Vagina (tissue), 2 donors: ENCODE measurements around the gene SMCHD1. TPM values are rescaled to one million over a fixed set of nuclear protein-coding genes. Genes with fewer than 3 reads are reported as not detected.
"Not testable (repeated sequence)": the region's sequence is repeated elsewhere in the genome, so short reads cannot be mapped to it uniquely, and the experiment has no call there.

ENCODE experiments used
- DNase-seq, 2 donors: peaks; one replicate each; pipeline ENCODE4 v3.0.0-alpha.2; 2017; ENCODE audit errors: extremely low spot score in 2 of 2
- H3K27ac ChIP-seq: fragments of 200-600 bp; sonication (generic); one replicate; pipeline ENCODE4 v1.5.1; 2019
- H3K27me3 ChIP-seq: fragments of 200-600 bp; sonication (generic); one replicate; pipeline ENCODE4 v1.5.1; 2019
- H3K36me3 ChIP-seq, 2 donors: fragments of 200-600 bp; sonication (generic); one replicate each; pipeline ENCODE4 v1.5.1; 2017 to 2019
- H3K4me1 ChIP-seq: fragments of 200-600 bp; sonication (generic); one replicate; pipeline ENCODE4 v1.5.1; 2019
- H3K4me3 ChIP-seq, 2 donors: fragments of 200-600 bp; sonication (generic); 1 replicate in 1 of 2; 2 replicates in 1 of 2; pipeline ENCODE4 v1.5.1; 2016 to 2019
- H3K9me3 ChIP-seq: fragments of 200-600 bp; sonication (generic); one replicate; pipeline ENCODE4 v1.5.1; 2019
- POLR2A ChIP-seq, 2 donors: fragments of 450-650 bp; IDR thresholded peaks; one replicate each; pipeline ENCODE4 v1.6.1; 2017; ENCODE audit warnings: antibody characterized with exemption in 2 of 2, mild to moderate bottlenecking in 2 of 2, moderate library complexity in 2 of 2
- POLR2AphosphoS5 ChIP-seq, 2 donors: sonication (generic); formaldehyde crosslinking; IDR thresholded peaks; one replicate each; pipeline ENCODE4 v1.9.0; 2017; ENCODE audit warnings: antibody characterized with exemption in 2 of 2, mild to moderate bottlenecking in 2 of 2, low read depth in 1 of 2; ENCODE audit not compliant: insufficient read depth in 1 of 2
- intact Hi-C: fragments of 100-400 bp; cut with DNase I; formaldehyde crosslinking; loops from one replicate; pipeline ENCODE4 v1.15.1; 2023
- total RNA-seq: library from RNA; depleted of rRNA; stranded (reverse); fragments of >200 nt; gene quantifications from one replicate; pipeline ENCODE4 v1.2.3, GENCODE V29; 2016
- TF ChIP-seq, protein P1 (sequence below), 3 experiments: fragments of 450-650 bp in 2 of 3; fragments of 200-600 bp in 1 of 3; sonication (generic) in 1 of 3; IDR thresholded peaks; one replicate each; pipeline ENCODE4 v1.5.1; 2017 to 2019; ENCODE audit warnings: antibody characterized with exemption in 3 of 3, mild to moderate bottlenecking in 2 of 3, moderate library complexity in 2 of 3

SMCHD1 gene
- total RNA-seq, 1 donor from 2014 or later, result 62.4 TPM

DNA sequence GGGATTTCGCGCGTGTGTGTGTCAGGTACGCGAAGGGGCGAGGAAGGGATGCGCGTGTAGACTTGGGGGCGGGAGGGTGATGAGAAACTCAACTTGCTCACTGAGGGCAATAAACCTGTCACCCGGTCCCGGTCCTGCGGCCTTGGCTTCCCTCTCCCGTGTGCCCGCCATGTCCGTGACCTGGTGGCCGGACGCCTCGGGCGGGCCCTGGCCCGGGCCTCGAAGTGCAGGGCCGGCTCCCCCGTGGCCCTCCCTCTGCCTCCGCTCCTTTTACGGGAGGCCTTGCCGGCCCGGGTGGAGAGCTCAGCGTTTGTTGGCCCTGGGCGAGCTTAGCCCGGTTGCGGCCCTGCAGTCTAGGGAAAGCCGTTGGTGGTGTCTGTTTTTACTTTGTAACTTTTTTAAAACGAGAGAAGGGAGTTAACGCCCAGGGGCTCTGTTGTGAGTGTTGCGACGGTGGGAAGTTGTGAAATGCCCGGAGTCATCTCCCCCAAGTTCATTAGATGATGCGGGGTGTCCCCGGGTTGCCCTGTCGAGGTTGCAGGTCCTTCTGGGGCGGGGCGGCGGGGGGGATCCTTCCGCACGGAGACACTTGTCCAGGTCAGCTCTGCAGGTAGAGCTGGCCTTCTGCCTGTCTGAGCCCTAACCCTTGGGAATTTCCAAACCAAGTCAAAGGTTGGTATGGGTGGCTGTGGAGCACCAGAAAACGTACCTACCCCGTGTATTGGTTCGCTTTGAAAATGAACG lies 883 bp downstream of the SMCHD1 start:
- Histone ChIP-seq H3K36me3 (no peaks in the 10 kb centered on the region), H3K4me3 (peak overlapping the region; percentile 73 to 98), H3K27me3 (no peaks in the 10 kb centered on the region), H3K27ac (peak overlapping the region; percentile 99), H3K9me3 (no peaks in the 10 kb centered on the region), H3K4me1 (peaks cover 31% of the 10 kb centered on the region)
- peak in 1 of 2 donors; percentile 92 for DNase-seq
- no peak for TF ChIP-seq POLR2A (IDR thresholded peaks at IDR 0.05)
- TF ChIP-seq, protein P1, sequence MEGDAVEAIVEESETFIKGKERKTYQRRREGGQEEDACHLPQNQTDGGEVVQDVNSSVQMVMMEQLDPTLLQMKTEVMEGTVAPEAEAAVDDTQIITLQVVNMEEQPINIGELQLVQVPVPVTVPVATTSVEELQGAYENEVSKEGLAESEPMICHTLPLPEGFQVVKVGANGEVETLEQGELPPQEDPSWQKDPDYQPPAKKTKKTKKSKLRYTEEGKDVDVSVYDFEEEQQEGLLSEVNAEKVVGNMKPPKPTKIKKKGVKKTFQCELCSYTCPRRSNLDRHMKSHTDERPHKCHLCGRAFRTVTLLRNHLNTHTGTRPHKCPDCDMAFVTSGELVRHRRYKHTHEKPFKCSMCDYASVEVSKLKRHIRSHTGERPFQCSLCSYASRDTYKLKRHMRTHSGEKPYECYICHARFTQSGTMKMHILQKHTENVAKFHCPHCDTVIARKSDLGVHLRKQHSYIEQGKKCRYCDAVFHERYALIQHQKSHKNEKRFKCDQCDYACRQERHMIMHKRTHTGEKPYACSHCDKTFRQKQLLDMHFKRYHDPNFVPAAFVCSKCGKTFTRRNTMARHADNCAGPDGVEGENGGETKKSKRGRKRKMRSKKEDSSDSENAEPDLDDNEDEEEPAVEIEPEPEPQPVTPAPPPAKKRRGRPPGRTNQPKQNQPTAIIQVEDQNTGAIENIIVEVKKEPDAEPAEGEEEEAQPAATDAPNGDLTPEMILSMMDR (IDR thresholded peaks at IDR 0.05), result no peak
- TF ChIP-seq POLR2AphosphoS5 (IDR thresholded peaks at IDR 0.05; ENCODE audit: insufficient read depth in 1 of 2, low read depth in 1 of 2), result peak in 1 of 2 donors; percentile 65
- intact Hi-C loops, result loop anchor here (5.0 kb wide), 1 partner anchor 84 kb away; the partner anchor contains the start of genes METTL4 and NDC80

GRCh38 chr18:2656981-2657512 lies 1.5 kb downstream of the SMCHD1 start:
- intact Hi-C loops, result loop anchor here (5.0 kb wide), 1 partner anchor 85 kb away; the partner anchor contains the start of genes METTL4 and NDC80
- Histone ChIP-seq H3K4me3 (peak overlapping the region; percentile 73 to 98), H3K36me3 (no peaks in the 10 kb centered on the region), H3K27ac (peak overlapping the region; percentile 99), H3K9me3 (no peaks in the 10 kb centered on the region), H3K4me1 (peaks cover 33% of the 10 kb centered on the region), H3K27me3 (no peaks in the 10 kb centered on the region)
- no peak for DNase-seq
- TF ChIP-seq POLR2A (IDR thresholded peaks at IDR 0.05), result no peak
- no peak for TF ChIP-seq POLR2AphosphoS5 (IDR thresholded peaks at IDR 0.05; ENCODE audit: insufficient read depth in 1 of 2, low read depth in 1 of 2)
- TF ChIP-seq, protein P1 (IDR thresholded peaks at IDR 0.05), result no peak

- Histone ChIP-seq H3K36me3 (no peaks in the 10 kb centered on the region), H3K27ac (peak overlapping the region; percentile 99), H3K4me3 (peak overlapping the region; percentile 23 to 98), H3K27me3 (no peaks in the 10 kb centered on the region), H3K9me3 (no peaks in the 10 kb centered on the region), H3K4me1 (peaks cover 35% of the 10 kb centered on the region)
- no peak for TF ChIP-seq POLR2A (IDR thresholded peaks at IDR 0.05)
- TF ChIP-seq POLR2AphosphoS5 (IDR thresholded peaks at IDR 0.05; ENCODE audit: insufficient read depth in 1 of 2, low read depth in 1 of 2), result peak; percentile 13 to 63
- DNase-seq, result no peak
- intact Hi-C loops, result loop anchor here (5.0 kb wide), 1 partner anchor 86 kb away; the partner anchor contains the start of genes METTL4 and NDC80
Measured at GRCh38 chr18:2657788-2658458, 2.4 kb downstream of the SMCHD1 start.

- H3K27me3 ChIP-seq, H3K4me3 ChIP-seq, H3K9me3 ChIP-seq, DNase-seq, H3K36me3 ChIP-seq, intact Hi-C loops, H3K27ac ChIP-seq: not testable (repeated sequence)
- H3K4me1 ChIP-seq, result peaks cover 61% of the 10 kb centered on the region
Measured at GRCh38 chr18:2660849-2661248, 5.3 kb downstream of the SMCHD1 start.

- H3K9me3 ChIP-seq, H3K36me3 ChIP-seq, H3K27ac ChIP-seq, intact Hi-C loops, H3K27me3 ChIP-seq, DNase-seq, H3K4me3 ChIP-seq: not testable (repeated sequence)
- peaks cover 69% of the 10 kb centered on the region for H3K4me1 ChIP-seq
Measured at GRCh38 chr18:2662288-2662687, 6.8 kb downstream of the SMCHD1 start.

DNA sequence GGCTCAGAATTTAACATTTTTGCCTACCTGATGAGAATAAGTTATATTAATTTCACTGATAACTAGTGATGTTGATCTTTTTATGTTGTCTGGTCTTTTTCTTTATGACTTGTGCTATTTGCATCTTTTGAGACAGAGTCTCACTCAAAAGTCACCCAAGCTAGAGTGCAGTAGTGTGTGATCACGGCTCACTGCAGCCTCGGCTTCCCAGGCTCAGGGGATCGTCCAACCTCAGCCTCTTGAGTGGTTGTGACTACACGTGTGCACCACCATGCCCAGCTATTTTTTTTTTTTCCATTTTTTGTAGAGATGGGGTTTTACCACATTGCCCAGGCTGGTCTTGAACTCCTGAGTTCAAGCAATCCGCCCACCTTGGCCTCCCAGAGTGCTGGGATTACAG lies 7.5 kb downstream of the SMCHD1 start:
- intact Hi-C loops, result no loop called here
- DNase-seq, result no peak
- TF ChIP-seq, protein P1 (IDR thresholded peaks at IDR 0.05), result no peak
- no peak for TF ChIP-seq POLR2A (IDR thresholded peaks at IDR 0.05)
- TF ChIP-seq POLR2AphosphoS5 (IDR thresholded peaks at IDR 0.05; ENCODE audit: insufficient read depth in 1 of 2, low read depth in 1 of 2), result no peak
- Histone ChIP-seq H3K36me3 (peaks cover 0 to 13% of the 10 kb centered on the region in 2 donors), H3K4me1 (peaks cover 62% of the 10 kb centered on the region), H3K4me3 (no peak overlapping the region), H3K27ac (no peak overlapping the region), H3K27me3 (no peaks in the 10 kb centered on the region), H3K9me3 (no peaks in the 10 kb centered on the region)
